ENCODE results near the gene KCTD15. TPM values are rescaled to one million over a fixed set of nuclear protein-coding genes. Genes with fewer than 3 reads are reported as not detected.

KCTD15 gene
- total RNA-seq, 1 experiment from 2014 or later: 13.8 TPM

- peak overlapping the region; percentile 87 for H2AFZ ChIP-seq
- peak overlapping the region; percentile 83 for H3K4me3 ChIP-seq
- H3K36me3 ChIP-seq (ENCODE audit: low read depth): no peaks in the 10 kb centered on the region
- H3K4me1 ChIP-seq (replicated peaks; ENCODE audit: insufficient read depth): 0 out of 2 replicates have a peak, but pooled peaks cover 6% of the 10 kb centered on the region
- H3K27me3 ChIP-seq (ENCODE audit: insufficient read depth, low read depth): peaks cover 22% of the 10 kb centered on the region
- no peaks in the 10 kb centered on the region for H4K20me1 ChIP-seq (ENCODE audit: insufficient read depth)
- peaks cover 4% of the 10 kb centered on the region; the same call in 1 of the 2 replicates for H3F3A ChIP-seq (ENCODE audit: insufficient read depth, low read depth)
- intact Hi-C loops (cut with micrococcal nuclease; ENCODE audit: unreplicated experiment): loop anchor here (1.0 to 5.0 kb wide), 3 partner anchors 25 to 342 kb away; no protein-coding TSS in a partner anchor
- TF ChIP-seq EZH2 (IDR thresholded peaks at IDR 0.05; ENCODE audit: low read depth) (no peak), CTCF (conservative IDR thresholded peaks at IDR 0.05) (no peak; the same call in 1 of the 2 replicates)
- H3K9me3 ChIP-seq (ENCODE audit: insufficient read depth, low read depth): no peaks in the 10 kb centered on the region
- no peaks in the 10 kb centered on the region for H3K79me2 ChIP-seq (ENCODE audit: low read depth)
- ChIA-PET POLR2A (ENCODE audit: unreplicated experiment) (interaction anchor here (0.7 kb wide), 1 partner anchor 1394 kb away, joined by 4 read pairs; no protein-coding TSS in a partner anchor), CTCF (interaction anchor here (0.7 kb wide), 2 partner anchors 16 to 145 kb away, joined by 3 to 4 read pairs; no protein-coding TSS in a partner anchor)
- H3K4me2 ChIP-seq: peak overlapping the region; percentile 84
- no peaks in the 10 kb centered on the region for H3K9me2 ChIP-seq (ENCODE audit: insufficient read depth)
- TSS peak; percentile 80 for BruUV-seq (replicated peaks)
- H3K27ac ChIP-seq: peak overlapping the region; percentile 95
- no peak for DNase-seq
Observed at GRCh38 chr19:33794683-33795369, 1.8 kb upstream of the KCTD15 start.

- POLR2A ChIA-PET (ENCODE audit: unreplicated experiment): interaction anchor here (0.6 to 0.7 kb wide), 3 partner anchors 341 to 1395 kb away, joined by 4 to 6 read pairs (median 4); no protein-coding TSS in a partner anchor
- H3K4me3 ChIP-seq: peak overlapping the region; percentile 83
- BruUV-seq (replicated peaks): no TSS peak
Observed at GRCh38 chr19:33795370-33796163, 1.1 kb upstream of the KCTD15 start.

More at GRCh38 chr19:33795370-33796163, 1.1 kb upstream of the KCTD15 start:
- H4K20me1 ChIP-seq (ENCODE audit: insufficient read depth): no peaks in the 10 kb centered on the region
- H3K4me2 ChIP-seq: peak overlapping the region; percentile 84
- intact Hi-C loops (cut with micrococcal nuclease; ENCODE audit: unreplicated experiment): loop anchor here (1.0 to 5.0 kb wide), 3 partner anchors 25 to 342 kb away; no protein-coding TSS in a partner anchor
- CTCF ChIA-PET: interaction anchor here (0.6 kb wide), 2 partner anchors 349 to 365 kb away, joined by 3 to 4 read pairs; no protein-coding TSS in a partner anchor
- TF ChIP-seq EZH2 (IDR thresholded peaks at IDR 0.05; ENCODE audit: low read depth) (no peak), CTCF (conservative IDR thresholded peaks at IDR 0.05) (peak; percentile 92)
- H3K9me2 ChIP-seq (ENCODE audit: insufficient read depth): no peaks in the 10 kb centered on the region
- H3K4me1 ChIP-seq (replicated peaks; ENCODE audit: insufficient read depth): 0 out of 2 replicates have a peak, but pooled peaks cover 6% of the 10 kb centered on the region
- H3F3A ChIP-seq (ENCODE audit: insufficient read depth, low read depth): peaks cover 4% of the 10 kb centered on the region; the same call in 1 of the 2 replicates
- H3K79me2 ChIP-seq (ENCODE audit: low read depth): no peaks in the 10 kb centered on the region
- H3K27ac ChIP-seq: peak overlapping the region; percentile 95
- H3K9me3 ChIP-seq (ENCODE audit: insufficient read depth, low read depth): no peaks in the 10 kb centered on the region
- H2AFZ ChIP-seq: peak overlapping the region; percentile 87
- peak; percentile 61 to 83 for DNase-seq
- H3K27me3 ChIP-seq (ENCODE audit: insufficient read depth, low read depth): peaks cover 17% of the 10 kb centered on the region
- peaks cover 1% of the 10 kb centered on the region; the same call in 1 of the 2 replicates for H3K36me3 ChIP-seq (ENCODE audit: low read depth)
